SJSA1 (cell line): Measurements from ENCODE around the gene RBP5. TPM values are rescaled to one million over a fixed set of nuclear protein-coding genes. Genes with fewer than 3 reads are reported as not detected.

Source experiments
- DNase-seq, 2 experiments: peaks; one replicate each; pipeline ENCODE4 v3.0.0-alpha.2; 2015 to 2020; ENCODE audit warnings: low spot score in 2 of 2, low read depth in 1 of 2
- H3K27ac ChIP-seq: fragments of 250-450 bp; sonication (Bioruptor Pico); 2 replicates; pipeline ENCODE4 v1.5.1; 2020; ENCODE audit warnings: mild to moderate bottlenecking, moderate library complexity
- H3K27me3 ChIP-seq: fragments of 250-450 bp; sonication (Bioruptor Pico); replicated peaks from 2 replicates; pipeline ENCODE4 v1.5.1; 2020; ENCODE audit warnings: mild to moderate bottlenecking, moderate library complexity
- H3K36me3 ChIP-seq: fragments of 250-450 bp; sonication (Bioruptor Pico); 2 replicates; pipeline ENCODE4 v1.5.1; 2020; ENCODE audit warnings: mild to moderate bottlenecking
- H3K4me1 ChIP-seq: fragments of 250-450 bp; sonication (Bioruptor Pico); replicated peaks from 2 replicates; pipeline ENCODE4 v1.6.1; 2021; ENCODE audit warnings: mild to moderate bottlenecking
- H3K4me3 ChIP-seq: fragments of 250-450 bp; sonication (Bioruptor Pico); 2 replicates; pipeline ENCODE4 v1.5.1; 2020; ENCODE audit warnings: mild to moderate bottlenecking
- H3K9me3 ChIP-seq: fragments of 250-450 bp; sonication (Bioruptor Pico); replicated peaks from 2 replicates; pipeline ENCODE4 v1.5.1; 2020; ENCODE audit warnings: mild to moderate bottlenecking
- total RNA-seq: library from RNA; depleted of rRNA; stranded (reverse); fragments of >200 nt; shearing (Covaris generic); gene quantifications from 2 replicates; pipeline ENCODE4 v1.2.3, GENCODE V29; 2014

The RBP5 gene
- total RNA-seq, 1 experiment from 2014 or later: not detected

DNA sequence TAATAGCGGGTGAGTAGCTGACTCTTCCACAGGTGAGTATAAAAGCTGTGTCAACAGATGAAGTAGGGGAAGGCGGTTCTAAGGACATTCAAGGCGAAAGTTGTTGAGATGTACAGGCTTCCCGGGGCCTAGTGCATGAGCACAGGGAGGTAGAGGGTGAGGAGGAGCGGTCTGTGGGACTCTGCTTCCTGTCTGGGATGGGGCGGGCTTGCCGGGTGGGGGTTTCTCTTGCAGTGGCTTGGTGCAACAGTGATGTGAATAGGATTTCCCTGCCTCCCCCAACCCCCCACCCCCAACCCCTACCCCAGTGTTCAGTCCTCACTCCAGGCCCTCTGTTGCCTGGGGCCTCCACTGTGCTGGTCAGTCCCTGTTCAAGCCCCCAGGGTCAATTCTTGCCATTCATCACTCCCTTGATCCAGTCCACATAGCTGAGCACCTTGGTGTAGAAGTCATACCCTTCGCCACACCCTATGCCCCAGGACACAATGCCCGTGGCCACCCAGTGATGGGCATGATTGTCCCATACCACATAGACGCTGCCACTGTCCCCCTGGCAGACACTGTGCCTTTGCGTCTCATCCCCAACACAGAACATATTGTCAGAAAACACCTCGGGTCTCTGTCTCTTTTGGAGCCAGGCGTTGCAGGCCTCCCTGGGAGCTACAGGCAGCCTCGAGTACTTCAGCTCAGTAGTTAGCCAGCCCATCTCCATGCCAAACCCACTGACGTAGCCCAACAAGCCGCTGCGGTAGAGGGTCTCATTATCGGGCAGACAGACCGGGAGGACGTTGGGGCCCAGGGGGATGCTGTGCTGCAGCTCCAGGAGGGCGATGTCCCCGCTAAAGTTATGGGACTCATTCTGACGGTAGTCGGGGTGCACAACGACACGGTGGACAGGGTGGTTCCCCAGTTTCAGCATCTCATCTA, 32.4 kb downstream of the RBP5 start:
- H3K27ac ChIP-seq: no peak overlapping the region
- no peaks in the 10 kb centered on the region for H3K27me3 ChIP-seq
- no peaks in the 10 kb centered on the region for H3K9me3 ChIP-seq
- peaks cover 13% of the 10 kb centered on the region for H3K4me1 ChIP-seq
- no peak for DNase-seq
- H3K36me3 ChIP-seq: no peaks in the 10 kb centered on the region
- no peak overlapping the region for H3K4me3 ChIP-seq

DNA sequence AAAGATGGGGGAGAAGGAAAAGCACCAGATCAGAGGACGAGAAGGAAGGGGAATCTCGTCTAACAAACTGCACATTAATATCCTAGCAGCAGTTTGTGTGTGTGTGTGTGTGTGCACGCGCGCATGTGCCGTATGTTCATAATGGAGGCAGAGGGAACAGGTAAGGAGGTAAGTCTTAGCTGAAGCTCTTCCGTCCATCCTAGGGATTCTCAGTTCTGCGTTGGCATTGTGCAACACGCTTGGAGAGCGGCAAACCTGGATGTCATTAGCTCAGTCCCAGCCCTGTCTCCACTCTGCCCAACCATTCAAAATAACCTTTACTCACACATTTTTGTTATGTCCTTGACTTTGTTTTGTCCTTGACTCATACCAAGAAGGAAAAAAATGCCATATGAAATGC, 34.8 kb downstream of the RBP5 start:
- DNase-seq: no peak
- no peaks in the 10 kb centered on the region for H3K9me3 ChIP-seq
- H3K36me3 ChIP-seq: 0 out of 2 replicates have a peak, but pooled peaks cover 5% of the 10 kb centered on the region
- no peak overlapping the region for H3K27ac ChIP-seq
- H3K4me1 ChIP-seq: peaks cover 13% of the 10 kb centered on the region
- no peaks in the 10 kb centered on the region for H3K27me3 ChIP-seq
- no peak overlapping the region for H3K4me3 ChIP-seq

- Histone ChIP-seq H3K4me3 (no peak overlapping the region), H3K36me3 (0 out of 2 replicates have a peak, but pooled peaks cover 5% of the 10 kb centered on the region), H3K9me3 (no peaks in the 10 kb centered on the region), H3K27ac (no peak overlapping the region), H3K27me3 (no peaks in the 10 kb centered on the region), H3K4me1 (peaks cover 13% of the 10 kb centered on the region)
- DNase-seq: no peak
Measured at GRCh38 chr12:7093486-7093885, 35.2 kb downstream of the RBP5 start.

- Histone ChIP-seq H3K4me1 (peaks cover 13% of the 10 kb centered on the region), H3K9me3 (no peaks in the 10 kb centered on the region), H3K36me3 (0 out of 2 replicates have a peak, but pooled peaks cover 5% of the 10 kb centered on the region), H3K27me3 (no peaks in the 10 kb centered on the region), H3K27ac (no peak overlapping the region), H3K4me3 (no peak overlapping the region)
- no peak for DNase-seq
Measured at GRCh38 chr12:7092986-7093460, 35.7 kb downstream of the RBP5 start.

DNA sequence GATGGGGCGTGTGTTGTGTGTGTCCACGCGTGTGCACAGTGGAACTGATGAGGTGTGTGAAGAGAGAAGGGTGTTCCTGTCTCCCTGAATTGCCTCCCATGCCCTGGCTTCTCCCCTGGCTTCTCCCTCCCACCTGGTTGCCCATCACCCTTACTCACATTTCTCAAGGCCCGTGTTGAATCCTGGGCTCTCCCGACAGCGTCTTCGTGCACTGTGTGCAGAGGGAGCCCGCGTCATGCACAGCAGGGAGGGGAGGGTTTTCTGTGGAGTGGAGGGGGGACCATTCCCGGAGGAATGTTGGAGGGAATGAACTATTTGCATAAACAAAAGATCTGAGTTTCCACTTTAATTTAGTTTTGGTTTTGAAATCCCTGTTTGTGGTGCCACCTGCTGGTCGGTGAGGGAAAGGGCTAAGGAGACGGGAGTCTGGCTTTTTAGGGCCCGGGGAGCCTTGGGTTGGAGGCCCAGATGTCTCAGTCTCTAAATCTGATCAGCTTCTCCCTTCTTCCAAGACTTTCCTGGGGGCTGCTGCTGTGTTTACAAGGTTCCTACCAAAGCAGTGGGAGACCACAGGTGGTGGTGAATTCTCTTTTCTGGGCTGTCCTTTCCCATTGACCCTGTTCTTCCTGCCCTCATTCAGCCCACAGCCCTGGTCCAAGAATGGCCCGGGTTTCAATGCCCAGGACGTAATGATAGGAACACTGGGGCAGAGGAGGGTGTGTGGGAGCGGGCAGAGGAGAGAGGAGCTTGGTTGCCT, 36.3 kb downstream of the RBP5 start, which contains the start of gene C1R:
TSS of gene C1R (minus strand) at position 217 of the 757 bp plus-strand sequence. CDS start at position 160, 57 bp downstream.
- no peaks in the 10 kb centered on the region for H3K9me3 ChIP-seq
- H3K27me3 ChIP-seq: no peaks in the 10 kb centered on the region
- H3K4me1 ChIP-seq: peaks cover 13% of the 10 kb centered on the region
- H3K36me3 ChIP-seq: 0 out of 2 replicates have a peak, but pooled peaks cover 5% of the 10 kb centered on the region
- peak within 1 kb of the TSS; percentile 32 for H3K4me3 ChIP-seq
- H3K27ac ChIP-seq: 0 out of 2 replicates have a peak within 1 kb of the TSS, but pooled peaks have one; percentile 1
- peak; percentile 87 to 89 for DNase-seq

- no peaks in the 10 kb centered on the region for H3K27me3 ChIP-seq
- DNase-seq: no peak
- H3K9me3 ChIP-seq: no peaks in the 10 kb centered on the region
- H3K27ac ChIP-seq: 0 out of 2 replicates have a peak overlapping the region, but pooled peaks have one; percentile 1
- 0 out of 2 replicates have a peak, but pooled peaks cover 5% of the 10 kb centered on the region for H3K36me3 ChIP-seq
- peaks cover 13% of the 10 kb centered on the region for H3K4me1 ChIP-seq
- H3K4me3 ChIP-seq: peak overlapping the region; percentile 32
Measured at GRCh38 chr12:7091660-7092228, 36.9 kb downstream of the RBP5 start.

DNA sequence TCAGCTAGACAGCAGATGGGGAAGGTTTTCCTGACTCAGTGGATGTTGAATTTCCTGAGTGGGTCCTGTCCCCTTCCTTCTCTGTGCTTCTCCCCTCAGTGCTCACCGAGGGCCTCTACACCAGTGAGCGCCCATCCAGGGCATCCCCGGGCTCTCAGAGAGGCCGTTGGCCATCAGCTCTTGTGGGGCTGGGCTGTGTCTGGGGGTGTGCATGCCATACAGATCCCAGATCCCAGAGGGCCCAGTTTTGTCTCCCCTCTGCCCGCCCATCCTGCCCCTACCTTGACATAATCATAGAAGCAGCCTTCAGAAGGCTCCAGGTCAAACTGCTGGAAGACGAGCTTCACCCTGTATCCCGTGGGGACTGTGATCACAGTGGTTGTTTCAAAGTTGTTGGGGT, 37.5 kb downstream of the RBP5 start:
- Histone ChIP-seq H3K9me3 (no peaks in the 10 kb centered on the region), H3K27ac (no peak overlapping the region), H3K36me3 (0 out of 2 replicates have a peak, but pooled peaks cover 5% of the 10 kb centered on the region), H3K4me3 (no peak overlapping the region), H3K27me3 (no peaks in the 10 kb centered on the region), H3K4me1 (peaks cover 13% of the 10 kb centered on the region)
- no peak for DNase-seq

DNA sequence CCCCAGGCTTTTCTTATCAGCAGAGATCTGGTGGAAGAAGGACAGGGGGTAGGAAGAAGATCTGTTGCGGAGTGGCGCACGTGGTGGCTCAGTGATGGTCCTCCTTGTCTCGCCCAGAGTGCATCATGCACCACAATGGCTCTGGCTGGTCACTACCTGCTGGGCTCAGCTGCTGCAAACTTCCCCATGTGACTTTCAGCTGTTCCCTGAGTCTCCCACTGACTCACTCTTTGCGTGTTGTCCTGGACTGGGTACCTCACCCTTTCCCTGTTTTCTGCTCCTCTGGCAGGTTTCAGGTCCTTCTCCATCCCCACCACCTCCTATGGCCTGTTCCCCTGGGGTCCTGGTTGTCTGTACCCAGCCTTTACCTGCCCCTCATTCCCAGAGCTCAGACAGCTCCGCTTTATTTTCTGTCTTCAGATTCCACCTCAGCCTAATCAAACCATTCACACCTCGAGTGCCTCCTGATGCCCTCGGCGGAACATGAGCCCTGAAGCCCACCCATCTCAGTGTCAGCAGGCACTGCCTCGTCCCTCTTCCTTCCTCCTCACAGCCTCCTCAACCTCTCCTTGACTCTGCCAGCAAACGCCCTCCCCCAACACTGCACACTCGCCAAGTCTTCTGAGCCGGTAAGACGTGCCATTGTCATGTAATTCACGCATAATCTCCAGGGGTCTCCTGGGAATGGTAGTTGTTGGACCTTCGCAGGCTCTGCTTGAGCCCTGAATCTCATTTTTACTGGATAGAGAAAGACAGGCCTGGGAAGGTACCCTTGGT, 38.3 kb downstream of the RBP5 start:
- 0 out of 2 replicates have a peak, but pooled peaks cover 5% of the 10 kb centered on the region for H3K36me3 ChIP-seq
- no peak overlapping the region for H3K27ac ChIP-seq
- DNase-seq: no peak
- H3K4me1 ChIP-seq: peaks cover 13% of the 10 kb centered on the region
- H3K27me3 ChIP-seq: no peaks in the 10 kb centered on the region
- no peak overlapping the region for H3K4me3 ChIP-seq
- no peaks in the 10 kb centered on the region for H3K9me3 ChIP-seq

- H3K9me3 ChIP-seq: no peaks in the 10 kb centered on the region
- no peaks in the 10 kb centered on the region for H3K27me3 ChIP-seq
- H3K4me1 ChIP-seq: peaks cover 13% of the 10 kb centered on the region
- no peak overlapping the region for H3K27ac ChIP-seq
- DNase-seq: no peak
- 0 out of 2 replicates have a peak, but pooled peaks cover 7% of the 10 kb centered on the region for H3K36me3 ChIP-seq
- H3K4me3 ChIP-seq: no peak overlapping the region
Measured at GRCh38 chr12:7089196-7089871, 39.4 kb downstream of the RBP5 start.

DNA sequence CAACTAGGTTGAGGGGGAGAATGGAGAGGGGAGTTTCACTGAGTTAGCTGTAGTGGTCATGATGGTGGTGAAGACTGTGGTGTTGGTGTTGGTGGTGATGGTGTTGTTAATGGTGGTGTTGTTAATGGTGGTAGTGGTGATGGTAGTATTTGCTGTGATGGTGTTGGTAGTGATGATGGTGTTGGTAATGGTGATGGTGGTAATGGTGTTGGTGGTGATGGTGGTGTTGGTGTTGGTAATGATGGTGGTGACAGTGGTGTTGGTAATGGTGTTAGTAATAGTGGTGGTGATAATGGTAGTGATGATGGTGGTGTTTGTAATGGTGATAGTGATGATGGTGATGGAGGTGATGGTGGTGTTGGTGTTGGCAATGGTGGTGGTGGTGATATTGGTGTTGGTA, 45.6 kb downstream of the RBP5 start:
- no peak overlapping the region for H3K4me3 ChIP-seq
- H3K27ac ChIP-seq: no peak overlapping the region
- H3K36me3 ChIP-seq: 0 out of 2 replicates have a peak, but pooled peaks cover 2% of the 10 kb centered on the region
- peaks cover 18% of the 10 kb centered on the region for H3K4me1 ChIP-seq
- DNase-seq: no peak
- H3K27me3 ChIP-seq: no peaks in the 10 kb centered on the region
- no peaks in the 10 kb centered on the region for H3K9me3 ChIP-seq

GRCh38 chr12:7081037-7081436, 47.7 kb downstream of the RBP5 start:
- H3K36me3 ChIP-seq: 0 out of 2 replicates have a peak, but pooled peaks cover 2% of the 10 kb centered on the region
- no peak for DNase-seq
- no peak overlapping the region for H3K4me3 ChIP-seq
- H3K27me3 ChIP-seq: no peaks in the 10 kb centered on the region
- peaks cover 18% of the 10 kb centered on the region for H3K4me1 ChIP-seq
- H3K27ac ChIP-seq: no peak overlapping the region
- H3K9me3 ChIP-seq: no peaks in the 10 kb centered on the region

DNA sequence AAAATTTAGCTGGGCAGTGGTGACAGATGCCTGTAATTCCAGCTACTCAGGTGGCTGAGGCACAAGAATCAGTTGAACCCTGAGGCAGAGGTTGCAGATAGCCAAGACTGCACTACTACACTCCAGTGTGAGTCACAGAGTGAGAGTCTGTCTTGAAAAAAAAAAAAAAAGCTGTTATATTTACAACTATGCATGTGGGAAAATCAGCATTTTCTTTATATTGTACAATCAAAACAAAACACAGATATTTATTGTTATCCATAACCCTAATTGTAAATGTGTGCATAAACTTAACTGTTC, 48.9 kb downstream of the RBP5 start:
- H3K27me3 ChIP-seq: no peaks in the 10 kb centered on the region
- H3K36me3 ChIP-seq: 0 out of 2 replicates have a peak, but pooled peaks cover 2% of the 10 kb centered on the region
- peak overlapping the region; percentile 34 for H3K27ac ChIP-seq
- H3K4me1 ChIP-seq: peaks cover 18% of the 10 kb centered on the region
- DNase-seq: no peak
- no peak overlapping the region for H3K4me3 ChIP-seq
- H3K9me3 ChIP-seq: no peaks in the 10 kb centered on the region
